Endothelial cell of umbilical vein (primary cell): ENCODE measurements around the gene TRMT44. TPM values are rescaled to one million over a fixed set of nuclear protein-coding genes. Genes with fewer than 3 reads are reported as not detected.

Experiments used
- BruUV-seq: library from RNA; stranded (reverse); fragments of 400-500 nt; replicated peaks from 2 replicates; lab custom pipeline; 2021; lab: Mats Ljungman, UMichigan
- CTCF ChIA-PET: fragments of 300-600, 350-600 bp; sonication (Branson Sonifier 250); formaldehyde crosslinking; loops from one replicate; lab custom pipeline; 2021; ENCODE audit warnings: antibody characterized with exemption, inconsistent platforms; lab: Charles Lee
- POLR2A ChIA-PET: fragments of 300-600, 350-600 bp; sonication (Branson Sonifier 250); formaldehyde crosslinking; loops from one replicate; lab custom pipeline; 2021; ENCODE audit warnings: antibody characterized with exemption, inconsistent platforms; lab: Charles Lee
- DNase-seq: peaks from one replicate; pipeline ENCODE4 v3.0.0-alpha.2; 2011; ENCODE audit warnings: low read depth, low spot score
- FAIRE-seq: peaks from 2 replicates; lab custom pipeline; 2011; peaks lifted over from hg19 to GRCh38; lab: Jason Lieb, UNC
- H2AFZ ChIP-seq: 2 replicates; pipeline ENCODE4 v1.6.0; 2012; ENCODE audit warnings: low read depth, low read length, control low read depth, inconsistent platforms
- H3K27ac ChIP-seq: 2 replicates; pipeline ENCODE4 v1.5.1; 2011; ENCODE audit warnings: low read depth, mild to moderate bottlenecking, control low read depth, low read length, moderate library complexity; ENCODE audit not compliant: insufficient read depth
- H3K27me3 ChIP-seq, 2 experiments: 2 replicates each; pipeline versions ENCODE4 v1.6.0 to v1.6.1; 2011; ENCODE audit warnings: low read length in 2 of 2, mixed read lengths in 1 of 2; ENCODE audit not compliant: control insufficient read depth in 2 of 2, insufficient read depth in 2 of 2
- H3K36me3 ChIP-seq, 2 experiments: 2 replicates in 1 of 2; 3 replicates in 1 of 2; pipeline ENCODE4 v1.5.1; 2011; ENCODE audit warnings: low read length in 2 of 2, mild to moderate bottlenecking in 1 of 2, moderate library complexity in 1 of 2; ENCODE audit not compliant: control insufficient read depth in 2 of 2, insufficient read depth in 2 of 2; ENCODE audit errors: extremely low read depth in 1 of 2
- H3K4me1 ChIP-seq: 3 replicates; pipeline ENCODE4 v1.5.1; 2011; ENCODE audit warnings: mild to moderate bottlenecking, low read length; ENCODE audit not compliant: control insufficient read depth, insufficient read depth; ENCODE audit errors: extremely low read depth
- H3K4me2 ChIP-seq: 2 replicates; pipeline ENCODE4 v1.6.1; 2011; ENCODE audit warnings: low read length, control low read depth, mixed read lengths; ENCODE audit not compliant: insufficient read depth
- H3K4me3 ChIP-seq, 3 experiments: fragments of 200-600 bp in 1 of 3; sonication (generic), shearing (Covaris generic) in 1 of 3; replicated peaks in 1 of 3; 2 replicates each; pipeline ENCODE4 v1.5.1; 2011 to 2016; ENCODE audit warnings: control low read depth in 3 of 3, low read length in 3 of 3, mild to moderate bottlenecking in 2 of 3, inconsistent platforms in 1 of 3, low read depth in 1 of 3, moderate library complexity in 1 of 3; ENCODE audit not compliant: insufficient read depth in 1 of 3
- H3K79me2 ChIP-seq: 2 replicates; pipeline ENCODE4 v1.6.0; 2012; ENCODE audit warnings: low read length, inconsistent platforms; ENCODE audit not compliant: control insufficient read depth, insufficient read depth
- H3K9ac ChIP-seq: replicated peaks from 2 replicates; pipeline ENCODE3; 2011; ENCODE audit warnings: low read length, control low read depth; ENCODE audit not compliant: insufficient read depth; ENCODE audit errors: extremely low read depth
- H3K9me1 ChIP-seq: replicated peaks from 3 replicates; pipeline ENCODE4 v1.6.0; 2011; ENCODE audit warnings: mild to moderate bottlenecking, low read length; ENCODE audit not compliant: control insufficient read depth, insufficient read depth; ENCODE audit errors: extremely low read depth
- H3K9me3 ChIP-seq: replicated peaks from 2 replicates; pipeline ENCODE4 v1.5.1; 2012; ENCODE audit warnings: low read length, inconsistent platforms; ENCODE audit not compliant: control insufficient read depth, insufficient read depth
- H4K20me1 ChIP-seq: replicated peaks from 2 replicates; pipeline ENCODE3; 2011; ENCODE audit warnings: mild to moderate bottlenecking, low read length; ENCODE audit not compliant: control insufficient read depth, insufficient read depth; ENCODE audit errors: extremely low read depth
- EZH2 ChIP-seq: IDR thresholded peaks from 2 replicates; pipeline ENCODE4 v1.6.1; 2012; ENCODE audit warnings: borderline replicate concordance, low read depth, mild to moderate bottlenecking, moderate library complexity, low read length, inconsistent platforms; ENCODE audit not compliant: severe bottlenecking
- FOS ChIP-seq: IDR thresholded peaks from 2 replicates; pipeline ENCODE4 v1.6.1; 2011; ENCODE audit warnings: mild to moderate bottlenecking, low read length, moderate library complexity, borderline replicate concordance; ENCODE audit not compliant: insufficient read depth
- GATA2 ChIP-seq: IDR thresholded peaks from 2 replicates; pipeline ENCODE4 v1.7.0; 2011; ENCODE audit warnings: low read depth, mild to moderate bottlenecking, moderate library complexity, mixed read lengths, low read length; ENCODE audit not compliant: insufficient read length, insufficient read depth
- JUN ChIP-seq: IDR thresholded peaks from 2 replicates; pipeline ENCODE4 v1.6.1; 2011; ENCODE audit warnings: borderline replicate concordance, low read depth; ENCODE audit not compliant: insufficient read length, insufficient read depth
- MAX ChIP-seq: IDR thresholded peaks from 2 replicates; pipeline ENCODE4 v1.6.1; 2011; ENCODE audit not compliant: insufficient read depth, insufficient read length
- MYC ChIP-seq: IDR thresholded peaks from one replicate; pipeline ENCODE4 v1.6.1; 2011; ENCODE audit warnings: mild to moderate bottlenecking, low read depth, low read length
- POLR2A ChIP-seq: IDR thresholded peaks from 2 replicates; pipeline ENCODE4 v1.6.1; 2012; ENCODE audit warnings: low read depth, mild to moderate bottlenecking, control low read depth, low read length
- POLR2AphosphoS5 ChIP-seq: IDR thresholded peaks from 2 replicates; pipeline ENCODE4 v1.6.1; 2012; ENCODE audit warnings: low read depth, mild to moderate bottlenecking, control low read depth, low read length, moderate library complexity; ENCODE audit not compliant: insufficient read depth
- dilution Hi-C: fragments of 300-500 bp; cut with MboI; formaldehyde crosslinking; loops from one replicate; pipeline ENCODE4 v1.15.0; 2019; ENCODE audit warnings: low sequenced_read_pairs; ENCODE audit not compliant: extremely low pct_ligation_motif_present
- intact Hi-C: fragments of 100-400 bp; cut with micrococcal nuclease; formaldehyde crosslinking; loops from one replicate; pipeline ENCODE4 v1.10.0; 2022
- polyA plus RNA-seq, 4 experiments: library from polyadenylated mRNA; depleted of rRNA in 3 of 4; stranded (reverse) in 3 of 4; unstranded in 1 of 4; fragments of >200 nt; gene quantifications; 2 replicates each; pipeline versions ENCODE4 v1.2.1 to v1.2.3, GENCODE V29; 2011 to 2012; ENCODE audit warnings: missing spikeins in 1 of 4
- total RNA-seq: library from RNA; stranded (reverse); gene quantifications from 2 replicates; pipeline ENCODE4 v1.2.3, GENCODE V29; 2021
- TF ChIP-seq, protein P1 (sequence below), 2 donors: IDR thresholded peaks; 1 replicate in 1 of 2; 2 replicates in 1 of 2; pipeline ENCODE4 v1.5.1; 2011; ENCODE audit warnings: low read length in 2 of 2, mild to moderate bottlenecking in 2 of 2, moderate library complexity in 2 of 2, control low read depth in 1 of 2, inconsistent platforms in 1 of 2, low read depth in 1 of 2; ENCODE audit not compliant: insufficient read depth in 1 of 2; ENCODE audit errors: extremely low read depth in 1 of 2

Gene TRMT44
- total and polyA plus RNA-seq, 2 donors (not counting 3 experiments of a cell fraction or from before 2014, with no cell fraction given), result 10.4 to 17.3 TPM

DNA sequence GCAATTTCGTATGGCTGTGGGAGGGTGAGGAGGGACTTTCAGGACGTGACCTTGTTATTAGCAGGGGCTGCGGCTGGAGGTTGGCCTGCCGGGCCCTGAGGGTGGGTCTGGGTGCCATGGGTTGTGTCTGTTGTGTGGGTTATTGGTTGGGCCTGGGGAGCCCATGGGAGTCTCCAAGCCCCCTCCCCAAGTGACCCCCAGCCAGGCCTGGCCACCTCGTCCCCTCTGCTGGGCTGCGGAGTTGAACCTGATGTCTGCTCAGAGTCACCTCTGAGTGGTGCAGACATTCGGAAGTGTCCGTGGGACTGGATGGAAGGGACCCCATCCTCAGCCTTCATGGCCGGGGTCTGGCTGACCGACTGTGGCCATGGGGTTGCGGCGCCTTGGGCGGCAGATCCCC is 67.7 kb downstream of the TRMT44 start:
- DNase-seq, result no peak
- Histone ChIP-seq H3K36me3 (no peaks in the 10 kb centered on the region), H3K9me3 (no peaks in the 10 kb centered on the region), H3K4me3 (no peak overlapping the region), H3K9ac (no peak overlapping the region), H3K27ac (no peak overlapping the region), H3K9me1 (no peaks in the 10 kb centered on the region), H4K20me1 (no peaks in the 10 kb centered on the region), H2AFZ (no peak overlapping the region), H3K4me1 (no peaks in the 10 kb centered on the region), H3K4me2 (no peak overlapping the region), H3K79me2 (no peaks in the 10 kb centered on the region), H3K27me3 (no peaks in the 10 kb centered on the region)
- POLR2A ChIA-PET, result no interaction called here
- dilution Hi-C loops (no loop called here), intact Hi-C loops (no loop called here)
- no peak for FAIRE-seq
- CTCF ChIA-PET, result no interaction called here
- no peak for TF ChIP-seq MYC
- TF ChIP-seq, protein P1, sequence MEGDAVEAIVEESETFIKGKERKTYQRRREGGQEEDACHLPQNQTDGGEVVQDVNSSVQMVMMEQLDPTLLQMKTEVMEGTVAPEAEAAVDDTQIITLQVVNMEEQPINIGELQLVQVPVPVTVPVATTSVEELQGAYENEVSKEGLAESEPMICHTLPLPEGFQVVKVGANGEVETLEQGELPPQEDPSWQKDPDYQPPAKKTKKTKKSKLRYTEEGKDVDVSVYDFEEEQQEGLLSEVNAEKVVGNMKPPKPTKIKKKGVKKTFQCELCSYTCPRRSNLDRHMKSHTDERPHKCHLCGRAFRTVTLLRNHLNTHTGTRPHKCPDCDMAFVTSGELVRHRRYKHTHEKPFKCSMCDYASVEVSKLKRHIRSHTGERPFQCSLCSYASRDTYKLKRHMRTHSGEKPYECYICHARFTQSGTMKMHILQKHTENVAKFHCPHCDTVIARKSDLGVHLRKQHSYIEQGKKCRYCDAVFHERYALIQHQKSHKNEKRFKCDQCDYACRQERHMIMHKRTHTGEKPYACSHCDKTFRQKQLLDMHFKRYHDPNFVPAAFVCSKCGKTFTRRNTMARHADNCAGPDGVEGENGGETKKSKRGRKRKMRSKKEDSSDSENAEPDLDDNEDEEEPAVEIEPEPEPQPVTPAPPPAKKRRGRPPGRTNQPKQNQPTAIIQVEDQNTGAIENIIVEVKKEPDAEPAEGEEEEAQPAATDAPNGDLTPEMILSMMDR (IDR thresholded peaks at IDR 0.05; ENCODE audit: extremely low read depth in 1 of 2, insufficient read depth in 1 of 2, low read depth in 1 of 2, low read length in 2 of 2), result no peak
- TF ChIP-seq FOS, result no peak
- no peak for TF ChIP-seq POLR2AphosphoS5
- TF ChIP-seq POLR2A, result no peak
- TF ChIP-seq GATA2, result no peak
- no peak for TF ChIP-seq JUN
- no peak for TF ChIP-seq EZH2
- TF ChIP-seq MAX, result no peak
- no TSS peak for BruUV-seq
